Activated effector memory CD4-positive, alpha-beta T cell treated with anti-CD3 and anti-CD28 coated beads, Interleukin-2, amount 50 U/mL, for 16 hours (primary cell): Measurements from ENCODE around the gene RIPOR3.
"Not testable (repeated sequence)": the region's sequence is repeated elsewhere in the genome, so short reads cannot be mapped to it uniquely, and the experiment has no call there.

Experiments used
- DNase-seq: peaks from one replicate; pipeline ENCODE4 v3.0.0-alpha.2; 2020

The RIPOR3 gene

GRCh38 chr20:50601511-50602431 is 89.6 kb downstream of the RIPOR3 start:
- no peak for DNase-seq

GRCh38 chr20:50600281-50600895 is 91.0 kb downstream of the RIPOR3 start:
- no peak for DNase-seq

- not testable (repeated sequence) for DNase-seq
Measured at GRCh38 chr20:50598768-50599167, 92.6 kb downstream of the RIPOR3 start.

- no peak for DNase-seq
Measured at GRCh38 chr20:50598074-50598473, 93.3 kb downstream of the RIPOR3 start.

DNA sequence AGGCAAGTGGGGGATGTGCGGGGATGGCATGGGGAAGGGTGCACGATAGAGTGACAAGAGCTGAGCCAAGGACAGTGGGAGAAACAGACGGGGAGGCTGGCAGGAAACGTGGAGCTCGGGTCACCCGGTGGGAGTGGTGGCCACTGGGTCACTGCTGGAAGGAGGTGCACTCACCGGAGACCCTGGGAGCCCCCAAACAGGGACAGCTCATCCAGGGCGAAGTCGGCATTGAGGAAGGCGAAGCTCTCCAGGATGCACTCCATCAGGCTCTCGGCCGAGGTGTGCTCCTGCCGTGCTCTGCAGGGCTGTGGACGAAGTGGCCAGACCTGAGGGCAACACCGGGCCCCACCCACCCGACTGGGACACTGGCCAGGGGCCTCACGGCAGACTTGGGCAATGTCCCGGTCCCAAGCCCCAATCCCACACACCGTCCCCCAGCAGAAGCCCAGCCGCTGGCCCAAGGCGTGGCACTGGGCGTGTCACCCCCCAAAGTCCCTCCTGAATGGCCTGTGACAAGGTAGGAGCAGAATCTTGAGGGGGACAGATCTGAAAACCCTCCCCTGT is 93.9 kb downstream of the RIPOR3 start:
- DNase-seq, result no peak

- no peak for DNase-seq
Measured at GRCh38 chr20:50596694-50597021, 94.7 kb downstream of the RIPOR3 start.

DNA sequence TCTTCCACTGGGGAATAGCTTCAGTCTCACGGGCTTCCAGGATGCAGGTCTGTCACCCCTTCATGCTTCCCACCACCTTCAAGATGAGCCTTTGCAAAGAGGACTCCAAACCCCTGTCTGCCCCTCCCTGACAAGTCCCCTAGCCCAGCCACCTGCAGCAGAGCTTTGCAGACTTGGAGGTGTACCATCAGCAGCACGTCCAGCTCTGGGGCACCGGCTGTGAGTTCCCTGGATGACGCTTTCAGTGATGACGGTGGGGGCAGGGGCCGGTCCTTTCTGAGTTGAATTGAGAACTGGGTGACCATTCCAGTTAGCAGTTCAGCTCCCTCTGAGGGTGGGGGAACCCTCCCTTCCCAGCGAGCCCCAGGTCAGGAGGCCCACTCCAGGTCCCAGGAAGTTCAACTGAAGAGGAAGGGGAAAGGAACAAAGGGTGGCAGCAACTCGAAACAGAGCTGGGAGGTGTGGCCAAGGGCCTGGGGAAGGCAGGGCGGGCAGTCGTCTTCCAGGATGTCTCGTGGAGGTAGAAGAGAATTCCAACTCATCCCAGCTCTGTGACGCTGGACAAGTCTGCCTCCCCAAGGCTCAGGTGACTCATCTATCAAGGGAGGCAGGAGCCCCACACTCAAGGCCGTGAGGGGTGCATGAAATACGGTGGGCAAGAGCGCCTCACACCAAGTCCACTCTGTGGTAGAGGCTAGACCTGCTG is 95.2 kb downstream of the RIPOR3 start:
- DNase-seq, result no peak

DNA sequence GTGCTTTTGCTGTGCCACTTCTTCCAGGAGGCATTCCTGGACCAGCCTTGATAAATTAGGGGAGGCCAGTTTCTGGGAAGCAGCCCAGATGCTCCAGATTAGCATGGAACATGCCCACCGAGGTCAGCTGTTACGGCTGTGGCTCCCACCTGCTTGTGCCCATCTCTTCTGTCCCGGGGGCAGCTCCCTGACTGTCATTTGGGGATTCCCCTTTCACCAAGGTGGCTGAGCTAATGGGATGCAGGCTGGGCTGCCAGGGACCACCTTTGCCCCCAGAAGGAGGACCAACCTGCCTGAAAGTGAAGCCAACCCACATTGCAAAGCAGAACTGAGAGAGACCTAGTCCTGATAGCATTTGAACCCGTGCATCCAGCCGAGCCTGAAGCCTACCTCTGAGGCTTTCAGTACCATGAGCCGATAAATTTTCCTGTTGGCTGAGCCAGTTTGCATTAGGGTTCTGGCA is 95.9 kb downstream of the RIPOR3 start:
- no peak for DNase-seq

- no peak for DNase-seq
Measured at GRCh38 chr20:50594591-50595432, 96.5 kb downstream of the RIPOR3 start.

- DNase-seq, result no peak
Measured at GRCh38 chr20:50594231-50594590, 97.1 kb downstream of the RIPOR3 start.

DNA sequence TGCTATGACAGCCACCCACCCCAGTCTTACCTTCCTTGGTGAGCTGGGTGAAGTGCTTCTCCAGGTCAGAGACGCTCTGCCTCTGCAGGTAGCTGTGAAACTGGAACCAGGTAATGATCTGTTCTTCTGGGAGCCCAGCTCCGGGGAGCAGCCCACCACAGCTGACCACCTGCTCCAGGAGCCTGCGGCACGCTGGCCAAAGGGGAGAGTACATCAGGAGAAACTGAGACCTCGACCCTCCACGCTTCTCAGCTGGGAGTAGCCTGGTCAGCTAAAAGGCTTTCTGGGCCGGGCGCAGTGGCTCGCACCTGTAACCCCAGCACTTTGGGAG is 98.4 kb downstream of the RIPOR3 start:
- no peak for DNase-seq

DNA sequence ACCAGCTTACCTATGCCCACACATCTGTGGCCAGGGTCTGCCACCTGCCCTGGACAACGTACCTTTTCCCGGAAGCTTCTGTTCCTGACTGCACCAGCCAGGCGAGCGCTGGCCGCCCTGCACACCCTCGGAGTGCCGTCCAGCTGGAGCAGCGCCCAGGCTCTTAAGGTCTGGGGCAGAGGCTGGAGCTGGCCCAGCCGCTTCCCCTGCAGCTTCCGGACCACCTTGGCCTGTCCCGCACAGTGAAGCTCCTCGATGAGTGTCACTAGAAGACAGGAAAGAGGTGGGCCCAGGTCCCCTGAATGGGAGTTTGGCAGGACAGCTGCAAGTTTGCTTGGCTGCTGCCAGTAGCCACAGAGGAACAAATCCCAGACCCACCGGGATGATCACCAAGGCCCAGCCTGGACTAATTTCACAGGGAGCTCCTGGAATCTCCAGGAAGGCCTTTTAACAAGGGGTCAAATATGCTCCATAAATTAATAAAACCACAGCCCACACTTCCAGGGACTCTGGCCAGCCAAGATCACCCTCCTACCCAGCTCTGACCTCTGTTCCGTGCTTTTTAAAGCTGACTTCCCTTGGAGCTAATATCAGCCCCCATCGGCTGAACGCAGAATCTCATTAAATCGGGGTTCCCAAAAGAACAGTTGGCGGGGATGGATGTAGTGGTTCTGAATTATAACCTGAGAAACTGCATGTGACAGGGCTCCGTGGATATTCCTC is 98.9 kb downstream of the RIPOR3 start:
- no peak for DNase-seq

DNA sequence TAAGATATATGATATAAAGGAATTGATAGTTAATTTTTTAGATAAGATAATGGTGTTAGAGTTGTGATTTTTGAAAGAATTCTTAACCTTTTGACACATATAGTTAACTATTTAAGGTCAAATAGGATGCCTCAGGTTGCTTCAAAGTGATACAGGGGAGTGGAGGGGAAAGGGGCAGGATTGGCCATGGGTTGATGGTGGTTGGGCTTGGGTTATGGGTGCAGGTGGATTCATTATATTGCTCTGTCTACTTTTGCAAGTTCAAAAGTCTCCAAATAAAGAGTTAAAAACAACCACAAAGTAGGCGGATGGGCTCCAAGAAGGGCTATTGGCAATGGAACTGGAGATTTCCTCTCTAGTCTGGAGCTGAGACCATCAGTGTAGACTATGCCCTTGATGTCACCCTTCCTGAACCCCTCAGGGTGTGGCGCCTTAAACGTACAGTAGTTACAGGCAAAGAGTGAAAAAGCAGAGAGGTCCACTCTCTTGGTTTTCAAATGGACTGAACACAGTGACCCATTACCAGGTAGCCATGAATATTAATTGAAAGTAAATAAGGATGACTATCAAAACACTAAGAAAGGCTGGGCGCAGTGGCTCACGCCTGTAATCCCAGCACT is 100.0 kb downstream of the RIPOR3 start:
- no peak for DNase-seq

DNA sequence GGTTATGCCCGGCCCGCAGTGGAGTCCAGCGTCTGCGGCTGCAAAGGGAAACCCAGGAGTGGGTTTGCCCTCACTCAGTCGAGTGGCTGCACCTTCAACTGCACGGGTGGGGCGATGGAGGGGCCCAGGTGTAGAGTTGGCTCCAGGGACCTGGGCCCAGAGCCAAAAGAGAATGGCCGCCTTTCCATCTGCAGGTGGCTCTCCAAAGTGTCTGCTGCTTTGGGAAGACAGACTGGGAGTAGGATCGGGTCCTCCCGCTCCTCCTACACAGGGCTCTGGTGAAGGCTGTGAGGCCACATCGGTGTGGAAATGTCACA is 101.0 kb downstream of the RIPOR3 start:
- no peak for DNase-seq

DNA sequence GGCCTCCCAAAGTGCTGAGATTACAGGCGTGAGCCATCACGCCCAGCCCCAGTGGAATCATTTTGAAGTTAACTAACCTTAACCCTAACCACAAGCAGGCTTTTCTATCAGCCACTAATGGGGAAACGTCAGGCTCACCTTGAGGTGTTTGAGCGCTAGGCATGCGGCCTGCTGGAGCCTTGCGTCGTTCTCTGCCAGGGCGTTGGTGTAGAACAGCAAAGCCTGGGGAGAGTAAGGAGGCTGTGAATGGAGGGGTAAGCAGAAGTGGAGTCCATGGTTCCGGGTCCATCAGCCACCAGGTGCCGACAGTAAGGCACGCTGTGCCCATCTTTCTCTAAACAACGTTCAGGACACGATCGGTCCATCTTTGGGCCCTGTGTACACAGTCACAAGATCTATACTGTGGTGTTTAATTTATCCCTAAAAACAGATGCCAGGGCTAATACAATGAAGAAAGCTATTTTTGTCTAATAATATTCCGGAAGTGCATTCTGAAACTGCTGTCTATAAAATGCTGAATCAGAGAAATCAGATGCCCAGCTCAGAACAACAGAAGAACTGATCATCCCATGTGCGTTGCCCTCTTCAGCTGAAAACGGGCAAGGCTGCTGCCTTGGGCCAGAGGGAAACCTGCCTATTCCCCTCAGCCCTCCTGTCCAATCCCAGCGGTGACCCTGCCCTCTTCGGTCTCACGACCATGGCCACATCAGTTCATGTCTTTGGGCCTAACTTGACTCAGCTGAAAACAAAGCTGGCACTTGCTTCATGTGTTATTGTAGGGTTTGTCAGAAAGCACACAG is 101.6 kb downstream of the RIPOR3 start:
- no peak for DNase-seq

GRCh38 chr20:50588034-50588736 is 103.2 kb downstream of the RIPOR3 start:
- peak; percentile 91 for DNase-seq

DNA sequence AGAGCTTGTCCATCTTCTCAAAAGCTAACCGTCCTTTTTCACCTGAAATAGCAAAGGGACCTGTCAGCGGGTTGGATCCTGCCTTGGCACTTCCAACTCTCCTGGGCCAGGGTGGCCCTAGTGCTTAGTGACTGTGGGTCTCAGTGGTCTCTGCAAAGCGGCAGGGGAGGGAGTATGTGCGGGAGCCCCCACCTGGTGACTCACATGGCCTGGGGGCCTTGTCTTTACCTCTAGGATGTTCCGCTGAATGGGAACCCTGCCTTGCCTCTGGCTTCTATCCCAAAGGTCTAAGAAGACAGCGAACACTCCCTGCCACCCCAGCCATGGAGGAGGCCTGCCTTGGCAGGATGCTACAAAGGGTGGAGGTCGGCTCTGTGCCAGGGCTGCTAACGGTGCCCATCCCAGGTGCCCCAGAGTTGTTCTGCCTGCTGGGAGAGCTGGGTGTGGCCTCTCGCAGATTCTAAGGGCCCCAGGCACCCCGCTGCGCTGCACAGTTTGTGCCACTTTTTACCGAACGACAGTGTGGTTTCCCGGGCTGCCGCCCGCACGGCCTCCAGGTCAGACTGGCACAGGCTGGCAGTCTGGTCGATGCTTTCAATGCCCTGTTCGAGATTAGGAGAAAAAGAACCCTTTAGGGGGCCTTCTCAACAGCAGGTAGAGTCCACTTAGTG is 103.9 kb downstream of the RIPOR3 start:
- no peak for DNase-seq

GRCh38 chr20:50586531-50587232 is 104.7 kb downstream of the RIPOR3 start:
- DNase-seq, result no peak

- DNase-seq, result no peak
Measured at GRCh38 chr20:50585678-50586077, 105.7 kb downstream of the RIPOR3 start.
